Right renal pelvis (tissue), 4 donors: ENCODE measurements around the gene SARDH. TPM values are rescaled to one million over a fixed set of nuclear protein-coding genes. Genes with fewer than 3 reads are reported as not detected.
"Not testable (repeated sequence)": the region's sequence is repeated elsewhere in the genome, so short reads cannot be mapped to it uniquely, and the experiment has no call there.

Source experiments
- DNase-seq, 4 donors: peaks; one replicate each; pipeline ENCODE4 v3.0.0-alpha.2; 2013; ENCODE audit warnings: low read depth in 4 of 4, low spot score in 3 of 4, missing footprints in 1 of 4
- polyA plus RNA-seq, 4 donors: library from polyadenylated mRNA; unstranded; fragments of 120-200 nt; gene quantifications; one replicate each; pipeline ENCODE4 v1.2.1, GENCODE V29; 2013; ENCODE audit not compliant: insufficient read length in 4 of 4

Gene SARDH
- polyA plus RNA-seq, 4 donors = 9.3 to 13.7 (median 10.7) TPM

GRCh38 chr9:133775951-133776905 lies 38.1 kb upstream of the SARDH start:
- DNase-seq = no peak

GRCh38 chr9:133775291-133775690 lies 37.1 kb upstream of the SARDH start:
- no peak for DNase-seq

GRCh38 chr9:133774799-133775198 lies 36.6 kb upstream of the SARDH start:
- DNase-seq = no peak

GRCh38 chr9:133773889-133774655 lies 35.9 kb upstream of the SARDH start:
- no peak for DNase-seq

GRCh38 chr9:133772581-133772980 lies 34.4 kb upstream of the SARDH start:
- DNase-seq = no peak

GRCh38 chr9:133771486-133772482 lies 33.6 kb upstream of the SARDH start:
- no peak for DNase-seq

- DNase-seq = no peak
Observed at GRCh38 chr9:133770076-133770777, 32.1 kb upstream of the SARDH start.

GRCh38 chr9:133769511-133770075 lies 31.4 kb upstream of the SARDH start:
- no peak for DNase-seq

- DNase-seq = no peak
Observed at GRCh38 chr9:133768859-133769510, 30.8 kb upstream of the SARDH start.

- DNase-seq = no peak
Observed at GRCh38 chr9:133768371-133768858, 30.3 kb upstream of the SARDH start.

GRCh38 chr9:133767625-133768024 lies 29.5 kb upstream of the SARDH start:
- DNase-seq = no peak

- DNase-seq = no peak
Observed at GRCh38 chr9:133767008-133767407, 28.9 kb upstream of the SARDH start.

- DNase-seq = not testable (repeated sequence)
Observed at GRCh38 chr9:133766234-133766633, 28.1 kb upstream of the SARDH start.

GRCh38 chr9:133763272-133764183 lies 25.4 kb upstream of the SARDH start:
- DNase-seq = no peak

GRCh38 chr9:133762488-133763271 lies 24.5 kb upstream of the SARDH start:
- DNase-seq = no peak

- no peak for DNase-seq
Observed at GRCh38 chr9:133761641-133762248, 23.6 kb upstream of the SARDH start.
